HCT116 (cell line): ENCODE measurements around the gene AKAP13.

Source experiments
- CEBPB ChIP-seq: IDR thresholded peaks from 2 replicates; pipeline ENCODE4 v1.6.1; 2012; ENCODE audit warnings: low read depth
- ELF1 ChIP-seq: IDR thresholded peaks from 2 replicates; pipeline ENCODE4 v1.6.1; 2012; ENCODE audit warnings: low read depth, borderline replicate concordance
- EZH2 ChIP-seq: fragments of 200-600 bp; sonication (generic); IDR thresholded peaks from 2 replicates; pipeline ENCODE4 v1.6.1; 2017; ENCODE audit warnings: antibody characterized with exemption, mixed run types
- EZH2phosphoT487 ChIP-seq: fragments of 200-600 bp; IDR thresholded peaks from 2 replicates; pipeline ENCODE4 v1.6.1; 2018; ENCODE audit warnings: antibody characterized with exemption, borderline replicate concordance
- JUND ChIP-seq: IDR thresholded peaks from 2 replicates; pipeline ENCODE4 v1.6.1; 2012
- POLR2A ChIP-seq: IDR thresholded peaks from 2 replicates; pipeline ENCODE4 v1.7.0; 2011; ENCODE audit warnings: borderline replicate concordance; ENCODE audit not compliant: insufficient read depth, insufficient read length; ENCODE audit errors: extremely low read depth
- POLR2AphosphoS5 ChIP-seq: IDR thresholded peaks from 2 replicates; pipeline ENCODE4 v1.6.1; 2011; ENCODE audit warnings: mild to moderate bottlenecking, low read depth, low read length, moderate library complexity
- RAD21 ChIP-seq: IDR thresholded peaks from 2 replicates; pipeline ENCODE4 v1.6.1; 2012; ENCODE audit warnings: low read depth, mild to moderate bottlenecking
- SIN3A ChIP-seq: IDR thresholded peaks from 2 replicates; pipeline ENCODE4 v1.6.1; 2012; ENCODE audit warnings: low read depth
- SP1 ChIP-seq: IDR thresholded peaks from 2 replicates; pipeline ENCODE4 v1.6.1; 2012; ENCODE audit warnings: low read depth
- TCF7L2 ChIP-seq: IDR thresholded peaks from 2 replicates; pipeline ENCODE4 v1.7.0; 2011; ENCODE audit warnings: borderline replicate concordance, inconsistent platforms; ENCODE audit not compliant: insufficient read depth, insufficient read length; ENCODE audit errors: extremely low read depth
- YY1 ChIP-seq: IDR thresholded peaks from 2 replicates; pipeline ENCODE4 v1.6.1; 2011; ENCODE audit warnings: low read length, low read depth, moderate library complexity, mild to moderate bottlenecking; ENCODE audit not compliant: insufficient replicate concordance; ENCODE audit errors: extremely low read depth
- TF ChIP-seq, protein P1 (sequence below), 3 experiments: fragments of 200-600 bp in 1 of 3; sonication (generic) in 1 of 3; IDR thresholded peaks in 2 of 3; conservative IDR thresholded peaks in 1 of 3; 2 replicates each; pipeline ENCODE4 v1.5.1; 2012 to 2017; ENCODE audit warnings: low read depth in 2 of 3, low read length in 2 of 3, antibody characterized with exemption in 1 of 3, borderline replicate concordance in 1 of 3, control low read depth in 1 of 3, mild to moderate bottlenecking in 1 of 3, mixed read lengths in 1 of 3, mixed run types in 1 of 3, moderate library complexity in 1 of 3; ENCODE audit not compliant: insufficient read depth in 1 of 3
- TF ChIP-seq, protein P2 (sequence below): IDR thresholded peaks from 2 replicates; pipeline ENCODE4 v1.6.1; 2012; ENCODE audit warnings: low read depth

DNA sequence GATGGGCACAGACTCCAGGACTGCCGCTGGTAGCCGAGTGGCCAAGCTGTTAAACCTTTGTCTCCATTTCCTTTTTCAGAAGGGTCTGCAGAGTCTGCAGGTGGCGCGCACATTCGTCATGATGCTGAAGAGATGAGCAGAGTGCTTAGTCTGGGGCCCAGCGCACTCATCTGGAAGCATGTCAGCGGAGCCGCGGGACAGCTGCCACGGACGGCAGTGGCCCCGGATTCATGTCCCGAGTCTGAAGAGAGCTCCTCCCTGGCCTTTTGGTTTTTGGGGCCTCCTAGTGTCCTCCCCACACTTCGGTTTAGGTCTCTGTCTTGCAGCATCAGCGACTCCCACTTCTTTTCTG is 371.7 kb downstream of the AKAP13 start:
- TF ChIP-seq, protein P1, sequence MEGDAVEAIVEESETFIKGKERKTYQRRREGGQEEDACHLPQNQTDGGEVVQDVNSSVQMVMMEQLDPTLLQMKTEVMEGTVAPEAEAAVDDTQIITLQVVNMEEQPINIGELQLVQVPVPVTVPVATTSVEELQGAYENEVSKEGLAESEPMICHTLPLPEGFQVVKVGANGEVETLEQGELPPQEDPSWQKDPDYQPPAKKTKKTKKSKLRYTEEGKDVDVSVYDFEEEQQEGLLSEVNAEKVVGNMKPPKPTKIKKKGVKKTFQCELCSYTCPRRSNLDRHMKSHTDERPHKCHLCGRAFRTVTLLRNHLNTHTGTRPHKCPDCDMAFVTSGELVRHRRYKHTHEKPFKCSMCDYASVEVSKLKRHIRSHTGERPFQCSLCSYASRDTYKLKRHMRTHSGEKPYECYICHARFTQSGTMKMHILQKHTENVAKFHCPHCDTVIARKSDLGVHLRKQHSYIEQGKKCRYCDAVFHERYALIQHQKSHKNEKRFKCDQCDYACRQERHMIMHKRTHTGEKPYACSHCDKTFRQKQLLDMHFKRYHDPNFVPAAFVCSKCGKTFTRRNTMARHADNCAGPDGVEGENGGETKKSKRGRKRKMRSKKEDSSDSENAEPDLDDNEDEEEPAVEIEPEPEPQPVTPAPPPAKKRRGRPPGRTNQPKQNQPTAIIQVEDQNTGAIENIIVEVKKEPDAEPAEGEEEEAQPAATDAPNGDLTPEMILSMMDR (IDR thresholded peaks at IDR 0.05 in 2 of 3, conservative IDR thresholded peaks at IDR 0.05 in 1 of 3; ENCODE audit: borderline replicate concordance in 1 of 3, insufficient read depth in 1 of 3, low read depth in 2 of 3, low read length in 2 of 3) = no peak
- TF ChIP-seq TCF7L2 (no peak), POLR2AphosphoS5 (no peak), YY1 (no peak), EZH2phosphoT487 (no peak), RAD21 (no peak), POLR2A (no peak), JUND (no peak), ELF1 (no peak), SIN3A (no peak), SP1 (no peak), CEBPB (no peak), EZH2 (no peak)
- TF ChIP-seq, protein P2, sequence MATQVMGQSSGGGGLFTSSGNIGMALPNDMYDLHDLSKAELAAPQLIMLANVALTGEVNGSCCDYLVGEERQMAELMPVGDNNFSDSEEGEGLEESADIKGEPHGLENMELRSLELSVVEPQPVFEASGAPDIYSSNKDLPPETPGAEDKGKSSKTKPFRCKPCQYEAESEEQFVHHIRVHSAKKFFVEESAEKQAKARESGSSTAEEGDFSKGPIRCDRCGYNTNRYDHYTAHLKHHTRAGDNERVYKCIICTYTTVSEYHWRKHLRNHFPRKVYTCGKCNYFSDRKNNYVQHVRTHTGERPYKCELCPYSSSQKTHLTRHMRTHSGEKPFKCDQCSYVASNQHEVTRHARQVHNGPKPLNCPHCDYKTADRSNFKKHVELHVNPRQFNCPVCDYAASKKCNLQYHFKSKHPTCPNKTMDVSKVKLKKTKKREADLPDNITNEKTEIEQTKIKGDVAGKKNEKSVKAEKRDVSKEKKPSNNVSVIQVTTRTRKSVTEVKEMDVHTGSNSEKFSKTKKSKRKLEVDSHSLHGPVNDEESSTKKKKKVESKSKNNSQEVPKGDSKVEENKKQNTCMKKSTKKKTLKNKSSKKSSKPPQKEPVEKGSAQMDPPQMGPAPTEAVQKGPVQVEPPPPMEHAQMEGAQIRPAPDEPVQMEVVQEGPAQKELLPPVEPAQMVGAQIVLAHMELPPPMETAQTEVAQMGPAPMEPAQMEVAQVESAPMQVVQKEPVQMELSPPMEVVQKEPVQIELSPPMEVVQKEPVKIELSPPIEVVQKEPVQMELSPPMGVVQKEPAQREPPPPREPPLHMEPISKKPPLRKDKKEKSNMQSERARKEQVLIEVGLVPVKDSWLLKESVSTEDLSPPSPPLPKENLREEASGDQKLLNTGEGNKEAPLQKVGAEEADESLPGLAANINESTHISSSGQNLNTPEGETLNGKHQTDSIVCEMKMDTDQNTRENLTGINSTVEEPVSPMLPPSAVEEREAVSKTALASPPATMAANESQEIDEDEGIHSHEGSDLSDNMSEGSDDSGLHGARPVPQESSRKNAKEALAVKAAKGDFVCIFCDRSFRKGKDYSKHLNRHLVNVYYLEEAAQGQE = no peak
